Gastroesophageal sphincter (tissue), 4 donors: ENCODE results near the gene APOL4. TPM values are rescaled to one million over a fixed set of nuclear protein-coding genes. Genes with fewer than 3 reads are reported as not detected.
"Not testable (repeated sequence)": the region's sequence is repeated elsewhere in the genome, so short reads cannot be mapped to it uniquely, and the experiment has no call there.

Source experiments
- ATAC-seq: fragments of 150-250 bp; one replicate; pipeline ENCODE4 v1.9.1; 2016; ENCODE audit warnings: mild to moderate bottlenecking, moderate library complexity
- H3K27ac ChIP-seq, 4 donors: fragments of 200-600 bp; sonication (generic) in 3 of 4; 1 replicate in 3 of 4; 2 replicates in 1 of 4; pipeline ENCODE4 v1.5.1; 2016 to 2019
- H3K27me3 ChIP-seq: fragments of 200-600 bp; sonication (generic); one replicate; pipeline ENCODE4 v1.5.1; 2019
- H3K36me3 ChIP-seq, 2 donors: fragments of 200-600 bp; sonication (generic); one replicate each; pipeline ENCODE4 v1.5.1; 2019; ENCODE audit warnings: control low read depth in 1 of 2
- H3K4me1 ChIP-seq, 3 donors: fragments of 200-600 bp; sonication (generic); 1 replicate in 2 of 3; 2 replicates in 1 of 3; pipeline ENCODE4 v1.5.1; 2016 to 2019; ENCODE audit warnings: control low read depth in 2 of 3
- H3K4me3 ChIP-seq, 2 donors: fragments of 200-600 bp; sonication (generic); one replicate each; pipeline ENCODE4 v1.5.1; 2019; ENCODE audit warnings: mild to moderate bottlenecking in 1 of 2, moderate library complexity in 1 of 2
- H3K9me3 ChIP-seq, 3 donors: fragments of 200-600 bp; sonication (generic); one replicate each; pipeline ENCODE4 v1.5.1; 2017 to 2019; ENCODE audit warnings: control low read depth in 2 of 3
- CTCF ChIP-seq, 4 experiments: fragments of 200-600 bp in 2 of 4; fragments of 450-650 bp in 2 of 4; sonication (generic) in 1 of 4; IDR thresholded peaks; one replicate each; pipeline ENCODE4 v1.5.1; 2017 to 2019; ENCODE audit warnings: antibody characterized with exemption in 4 of 4, mild to moderate bottlenecking in 2 of 4, moderate library complexity in 2 of 4
- EP300 ChIP-seq: sonication (generic); formaldehyde crosslinking; IDR thresholded peaks from one replicate; pipeline ENCODE4 v1.6.1; 2017; ENCODE audit warnings: antibody characterized with exemption, mild to moderate bottlenecking
- POLR2A ChIP-seq, 2 donors: fragments of 450-650 bp; IDR thresholded peaks; one replicate each; pipeline ENCODE4 v1.6.1; 2017; ENCODE audit warnings: antibody characterized with exemption in 2 of 2, mild to moderate bottlenecking in 2 of 2, moderate library complexity in 1 of 2
- POLR2AphosphoS5 ChIP-seq: sonication (generic); formaldehyde crosslinking; IDR thresholded peaks from one replicate; pipeline ENCODE4 v1.6.1; 2017; ENCODE audit warnings: antibody characterized with exemption
- WGBS, 2 donors: methylation state at CpG; one replicate each; pipeline ENCODE4 v1.1.5; 2018; ENCODE audit warnings: low coverage in 1 of 2; 5-methylcytosine and 5-hydroxymethylcytosine counted together
- total RNA-seq, 4 donors: library from RNA; depleted of rRNA; stranded (reverse); fragments of >200 nt; gene quantifications; one replicate each; pipeline ENCODE4 v1.1.0, GENCODE V29; 2016

The APOL4 gene
- total RNA-seq, 4 donors from 2014 or later, result 1.1 to 18.8 (median 5.4) TPM

GRCh38 chr22:36228944-36229343 lies 27.3 kb upstream of the APOL4 start:
- ATAC-seq, result no peak
- Histone ChIP-seq H3K4me3 (no peak overlapping the region), H3K4me1 (peaks cover 0 to 7% (median 0%) of the 10 kb centered on the region in 3 donors), H3K9me3 (no peaks in the 10 kb centered on the region), H3K27ac (no peak overlapping the region), H3K27me3 (no peaks in the 10 kb centered on the region), H3K36me3 (peaks cover 0 to 89% of the 10 kb centered on the region in 2 donors)
- TF ChIP-seq POLR2AphosphoS5 (no peak), CTCF (IDR thresholded peaks at IDR 0.05) (no peak), POLR2A (IDR thresholded peaks at IDR 0.05) (no peak), EP300 (no peak)
- 84 to 90% methylated on average over 2 to 6 of the region's 7 CpGs for WGBS, 2 donors

- H3K4me1 ChIP-seq, H3K27me3 ChIP-seq, ATAC-seq, H3K9me3 ChIP-seq, H3K27ac ChIP-seq, H3K4me3 ChIP-seq: not testable (repeated sequence)
- peaks cover 0 to 84% of the 10 kb centered on the region in 2 donors for H3K36me3 ChIP-seq
- WGBS, 2 donors, result 80 to 100% methylated on average over 1 of the region's 1 CpG
Observed at GRCh38 chr22:36228369-36228768, 26.8 kb upstream of the APOL4 start.

GRCh38 chr22:36227806-36228205 lies 26.2 kb upstream of the APOL4 start:
- Histone ChIP-seq H3K36me3 (peaks cover 0 to 78% of the 10 kb centered on the region in 2 donors), H3K9me3 (no peaks in the 10 kb centered on the region), H3K4me3 (no peak overlapping the region), H3K4me1 (no peaks in the 10 kb centered on the region), H3K27me3 (no peaks in the 10 kb centered on the region), H3K27ac (no peak overlapping the region)
- ATAC-seq, result no peak
- WGBS, 2 donors, result 90 to 93% methylated on average over 3 to 7 of the region's 8 CpGs
- no peak for TF ChIP-seq POLR2AphosphoS5
- no peak for TF ChIP-seq CTCF (IDR thresholded peaks at IDR 0.05)
- no peak for TF ChIP-seq EP300
- TF ChIP-seq POLR2A (IDR thresholded peaks at IDR 0.05), result no peak

- Histone ChIP-seq H3K4me3 (no peak overlapping the region), H3K27me3 (no peaks in the 10 kb centered on the region), H3K9me3 (no peaks in the 10 kb centered on the region), H3K36me3 (peaks cover 0 to 74% of the 10 kb centered on the region in 2 donors), H3K4me1 (no peaks in the 10 kb centered on the region), H3K27ac (no peak overlapping the region)
- TF ChIP-seq POLR2AphosphoS5 (peak; percentile 26), POLR2A (IDR thresholded peaks at IDR 0.05) (no peak)
- WGBS, 2 donors, result 95% methylated on average over 9 of the region's 9 CpGs; no CpG with 5 or more reads in 1 of the 2 donors
- no peak for ATAC-seq
Observed at GRCh38 chr22:36227396-36227795, 25.8 kb upstream of the APOL4 start.

GRCh38 chr22:36226189-36226588 lies 24.6 kb upstream of the APOL4 start:
- H3K36me3 ChIP-seq, result peaks cover 0 to 62% of the 10 kb centered on the region in 2 donors
- no peaks in the 10 kb centered on the region for H3K9me3 ChIP-seq
- H3K27ac ChIP-seq, result no peak overlapping the region
- TF ChIP-seq POLR2A (IDR thresholded peaks at IDR 0.05) (no peak), POLR2AphosphoS5 (no peak), EP300 (no peak)
- WGBS, 2 donors, result no CpG with 5 or more reads among the region's 5 CpGs
- no peaks in the 10 kb centered on the region for H3K27me3 ChIP-seq
- no peak overlapping the region for H3K4me3 ChIP-seq
- no peak for ATAC-seq
- H3K4me1 ChIP-seq, result peaks cover 0 to 7% (median 4%) of the 10 kb centered on the region in 3 donors

GRCh38 chr22:36225333-36225922 lies 23.8 kb upstream of the APOL4 start:
- no peaks in the 10 kb centered on the region for H3K27me3 ChIP-seq
- peaks cover 0 to 55% of the 10 kb centered on the region in 2 donors for H3K36me3 ChIP-seq
- H3K27ac ChIP-seq, result no peak overlapping the region
- H3K4me3 ChIP-seq, result no peak overlapping the region
- peaks cover 0 to 7% (median 4%) of the 10 kb centered on the region in 3 donors for H3K4me1 ChIP-seq
- ATAC-seq, result no peak
- TF ChIP-seq EP300, result no peak
- TF ChIP-seq CTCF (IDR thresholded peaks at IDR 0.05), result no peak
- TF ChIP-seq POLR2A (IDR thresholded peaks at IDR 0.05), result no peak
- no peak for TF ChIP-seq POLR2AphosphoS5
- 64 to 83% methylated on average over 4 of the region's 9 CpGs for WGBS, 2 donors
- no peaks in the 10 kb centered on the region for H3K9me3 ChIP-seq
